ENCODE results near the gene SYNM.

Gene SYNM

GRCh38 chr15:99097441-99098410 lies 7.2 kb upstream of the SYNM start:
- Histone ChIP-seq H2AFZ (ENCODE audit: low read depth) (no peak overlapping the region), H3K9ac (no peak overlapping the region), H3K79me2 (ENCODE audit: insufficient read depth, low read depth) (no peaks in the 10 kb centered on the region), H3K27ac (no peak overlapping the region), H3K4me1 (ENCODE audit: low read depth, poor library complexity, severe bottlenecking) (peaks cover 6% of the 10 kb centered on the region), H3K4me2 (no peak overlapping the region), H3K27me3 (ENCODE audit: insufficient read depth, low read depth) (no peaks in the 10 kb centered on the region; the same call in 1 of the 2 replicates), H3K36me3 (ENCODE audit: insufficient read depth) (no peaks in the 10 kb centered on the region), H3K4me3 (IDR thresholded peaks at IDR 0.05; ENCODE audit: insufficient read depth, low read depth, low read length) (no peak overlapping the region), H4K20me1 (ENCODE audit: insufficient read depth) (no peaks in the 10 kb centered on the region)
- TF ChIP-seq, protein P1, sequence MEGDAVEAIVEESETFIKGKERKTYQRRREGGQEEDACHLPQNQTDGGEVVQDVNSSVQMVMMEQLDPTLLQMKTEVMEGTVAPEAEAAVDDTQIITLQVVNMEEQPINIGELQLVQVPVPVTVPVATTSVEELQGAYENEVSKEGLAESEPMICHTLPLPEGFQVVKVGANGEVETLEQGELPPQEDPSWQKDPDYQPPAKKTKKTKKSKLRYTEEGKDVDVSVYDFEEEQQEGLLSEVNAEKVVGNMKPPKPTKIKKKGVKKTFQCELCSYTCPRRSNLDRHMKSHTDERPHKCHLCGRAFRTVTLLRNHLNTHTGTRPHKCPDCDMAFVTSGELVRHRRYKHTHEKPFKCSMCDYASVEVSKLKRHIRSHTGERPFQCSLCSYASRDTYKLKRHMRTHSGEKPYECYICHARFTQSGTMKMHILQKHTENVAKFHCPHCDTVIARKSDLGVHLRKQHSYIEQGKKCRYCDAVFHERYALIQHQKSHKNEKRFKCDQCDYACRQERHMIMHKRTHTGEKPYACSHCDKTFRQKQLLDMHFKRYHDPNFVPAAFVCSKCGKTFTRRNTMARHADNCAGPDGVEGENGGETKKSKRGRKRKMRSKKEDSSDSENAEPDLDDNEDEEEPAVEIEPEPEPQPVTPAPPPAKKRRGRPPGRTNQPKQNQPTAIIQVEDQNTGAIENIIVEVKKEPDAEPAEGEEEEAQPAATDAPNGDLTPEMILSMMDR (conservative IDR thresholded peaks at IDR 0.05; ENCODE audit: low read depth, low read length), result no peak

DNA sequence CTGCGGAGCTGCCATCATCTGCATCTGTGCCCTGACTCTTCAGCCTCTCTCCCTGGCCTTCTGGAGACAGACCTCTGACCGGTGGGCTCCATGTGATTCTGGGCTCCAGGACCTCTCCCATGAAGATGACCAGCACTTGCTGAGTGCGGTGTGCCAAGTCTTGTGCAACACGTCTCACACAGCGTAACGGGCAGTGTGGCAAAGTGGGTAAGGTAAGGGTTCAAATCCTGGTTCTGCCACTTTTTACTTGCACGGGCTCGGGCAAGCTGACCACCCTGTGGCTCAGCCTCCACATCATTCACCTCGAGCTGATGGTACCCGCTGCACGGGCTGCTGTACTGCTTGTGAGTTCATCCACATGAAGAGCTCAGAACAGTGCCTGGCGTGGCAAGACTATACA lies 6.5 kb upstream of the SYNM start:
- Histone ChIP-seq H2AFZ (ENCODE audit: low read depth) (no peak overlapping the region), H3K4me2 (no peak overlapping the region), H3K36me3 (ENCODE audit: insufficient read depth) (no peaks in the 10 kb centered on the region), H3K4me3 (IDR thresholded peaks at IDR 0.05; ENCODE audit: insufficient read depth, low read depth, low read length) (no peak overlapping the region), H3K9ac (no peak overlapping the region), H3K79me2 (ENCODE audit: insufficient read depth, low read depth) (no peaks in the 10 kb centered on the region), H3K27ac (no peak overlapping the region), H4K20me1 (ENCODE audit: insufficient read depth) (no peaks in the 10 kb centered on the region), H3K27me3 (ENCODE audit: insufficient read depth, low read depth) (no peaks in the 10 kb centered on the region; the same call in 1 of the 2 replicates), H3K4me1 (ENCODE audit: low read depth, poor library complexity, severe bottlenecking) (peaks cover 6% of the 10 kb centered on the region)
- TF ChIP-seq, protein P1 (conservative IDR thresholded peaks at IDR 0.05; ENCODE audit: low read depth, low read length), result no peak

DNA sequence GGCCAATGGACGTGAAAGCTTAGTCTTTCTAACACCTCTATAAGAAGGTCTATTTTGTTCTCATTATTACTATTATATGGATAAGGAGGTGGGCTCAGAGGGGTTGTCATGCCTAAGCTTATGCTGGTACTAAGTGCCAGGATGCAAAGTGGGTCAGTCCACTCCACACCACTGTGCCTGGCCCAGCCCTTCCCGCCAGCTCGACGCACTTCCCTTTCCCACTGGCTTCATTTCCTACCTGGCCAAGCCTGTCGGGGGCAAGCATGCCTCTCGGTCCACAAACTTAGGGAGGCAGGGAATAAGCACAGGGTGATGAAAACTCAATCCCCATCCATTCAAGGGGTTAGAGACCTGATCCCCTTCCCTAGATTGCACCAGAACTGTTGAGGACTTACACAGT lies 5.9 kb upstream of the SYNM start:
- Histone ChIP-seq H3K36me3 (ENCODE audit: insufficient read depth) (no peaks in the 10 kb centered on the region), H4K20me1 (ENCODE audit: insufficient read depth) (no peaks in the 10 kb centered on the region), H3K4me3 (IDR thresholded peaks at IDR 0.05; ENCODE audit: insufficient read depth, low read depth, low read length) (no peak overlapping the region), H3K4me2 (no peak overlapping the region), H2AFZ (ENCODE audit: low read depth) (no peak overlapping the region), H3K9ac (no peak overlapping the region), H3K27me3 (ENCODE audit: insufficient read depth, low read depth) (no peaks in the 10 kb centered on the region; the same call in 1 of the 2 replicates), H3K4me1 (ENCODE audit: low read depth, poor library complexity, severe bottlenecking) (peaks cover 6% of the 10 kb centered on the region), H3K79me2 (ENCODE audit: insufficient read depth, low read depth) (no peaks in the 10 kb centered on the region), H3K27ac (no peak overlapping the region)
- TF ChIP-seq, protein P1 (conservative IDR thresholded peaks at IDR 0.05; ENCODE audit: low read depth, low read length), result no peak

DNA sequence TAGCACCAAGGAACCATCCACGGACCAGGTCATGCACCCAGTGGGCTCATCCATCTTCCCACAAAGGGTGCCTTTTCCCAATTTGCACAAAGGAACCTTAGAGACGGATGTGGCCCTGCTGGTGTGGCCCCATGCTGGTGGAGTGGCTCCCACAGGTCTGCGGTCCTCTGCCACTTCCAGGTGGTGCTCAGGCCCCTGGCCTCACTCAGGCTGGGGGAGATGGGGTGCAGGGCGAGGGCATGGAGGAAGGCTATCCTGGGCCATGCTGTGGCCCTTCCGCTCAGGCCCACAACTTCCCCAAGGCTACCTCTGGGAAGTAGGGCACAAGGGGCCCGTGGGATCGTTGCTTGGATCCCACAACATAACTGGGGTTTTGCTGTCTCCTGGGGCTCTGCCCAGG lies 5.2 kb upstream of the SYNM start:
- no peak overlapping the region for H2AFZ ChIP-seq (ENCODE audit: low read depth)
- H3K4me3 ChIP-seq (IDR thresholded peaks at IDR 0.05; ENCODE audit: insufficient read depth, low read depth, low read length), result no peak overlapping the region
- no peak overlapping the region for H3K4me2 ChIP-seq
- H4K20me1 ChIP-seq (ENCODE audit: insufficient read depth), result no peaks in the 10 kb centered on the region
- no peaks in the 10 kb centered on the region for H3K36me3 ChIP-seq (ENCODE audit: insufficient read depth)
- no peak overlapping the region for H3K9ac ChIP-seq
- peaks cover 6% of the 10 kb centered on the region for H3K4me1 ChIP-seq (ENCODE audit: low read depth, poor library complexity, severe bottlenecking)
- no peaks in the 10 kb centered on the region for H3K79me2 ChIP-seq (ENCODE audit: insufficient read depth, low read depth)
- TF ChIP-seq, protein P1 (conservative IDR thresholded peaks at IDR 0.05; ENCODE audit: low read depth, low read length), result no peak
- H3K27me3 ChIP-seq (ENCODE audit: insufficient read depth, low read depth), result no peaks in the 10 kb centered on the region; the same call in 1 of the 2 replicates
- H3K27ac ChIP-seq, result no peak overlapping the region
